ENCODE results near the gene PRR19.
A peak's percentile ranks its signal among the peaks of the same experiment; 100 is the strongest.

DNA sequence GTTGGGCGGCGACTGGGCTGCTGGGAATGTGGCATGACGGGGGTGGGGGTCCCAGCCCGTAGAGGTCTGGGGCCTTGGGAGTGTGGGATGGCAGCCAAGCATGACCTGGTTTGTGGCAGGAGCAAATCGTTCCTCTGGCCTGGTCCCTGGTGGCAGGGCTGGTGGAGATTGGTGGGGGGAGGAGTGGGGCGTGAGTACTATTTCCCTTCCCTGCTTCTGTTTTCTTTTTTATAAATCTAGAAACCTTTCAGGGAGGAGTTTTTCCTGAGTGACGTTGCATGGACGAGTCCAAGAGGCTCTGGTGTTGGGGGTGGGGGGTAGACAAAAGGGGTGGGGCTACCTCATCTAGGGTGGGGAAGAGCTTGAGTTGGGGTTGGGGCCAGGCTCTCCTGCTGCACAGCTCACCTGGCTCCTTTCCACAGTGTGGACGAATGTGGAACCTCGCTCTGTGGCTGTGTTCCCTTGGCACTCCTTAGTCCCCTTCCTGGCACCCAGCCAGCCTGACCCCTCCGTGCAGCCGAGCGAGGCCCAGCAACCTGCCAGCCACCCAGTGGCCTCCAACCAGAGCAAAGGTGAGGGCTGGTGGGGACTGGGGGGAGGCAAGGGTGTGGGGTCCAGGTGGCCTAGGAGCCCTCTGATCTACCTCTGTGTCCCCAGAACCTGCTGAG is 15.4 kb upstream of the PRR19 start:
- TF ChIP-seq, protein P1, sequence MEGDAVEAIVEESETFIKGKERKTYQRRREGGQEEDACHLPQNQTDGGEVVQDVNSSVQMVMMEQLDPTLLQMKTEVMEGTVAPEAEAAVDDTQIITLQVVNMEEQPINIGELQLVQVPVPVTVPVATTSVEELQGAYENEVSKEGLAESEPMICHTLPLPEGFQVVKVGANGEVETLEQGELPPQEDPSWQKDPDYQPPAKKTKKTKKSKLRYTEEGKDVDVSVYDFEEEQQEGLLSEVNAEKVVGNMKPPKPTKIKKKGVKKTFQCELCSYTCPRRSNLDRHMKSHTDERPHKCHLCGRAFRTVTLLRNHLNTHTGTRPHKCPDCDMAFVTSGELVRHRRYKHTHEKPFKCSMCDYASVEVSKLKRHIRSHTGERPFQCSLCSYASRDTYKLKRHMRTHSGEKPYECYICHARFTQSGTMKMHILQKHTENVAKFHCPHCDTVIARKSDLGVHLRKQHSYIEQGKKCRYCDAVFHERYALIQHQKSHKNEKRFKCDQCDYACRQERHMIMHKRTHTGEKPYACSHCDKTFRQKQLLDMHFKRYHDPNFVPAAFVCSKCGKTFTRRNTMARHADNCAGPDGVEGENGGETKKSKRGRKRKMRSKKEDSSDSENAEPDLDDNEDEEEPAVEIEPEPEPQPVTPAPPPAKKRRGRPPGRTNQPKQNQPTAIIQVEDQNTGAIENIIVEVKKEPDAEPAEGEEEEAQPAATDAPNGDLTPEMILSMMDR (IDR thresholded peaks at IDR 0.05), result peak in 2 of 6 experiments; percentile 15 to 25
- TF ChIP-seq POLR2A (IDR thresholded peaks at IDR 0.05), result peak in 1 of 2 donors; percentile 57
